Upper lobe of left lung (tissue), 4 donors: ENCODE data around the gene RAB3GAP2.

Experiments used
- EP300 ChIP-seq, 4 donors: sonication (generic); formaldehyde crosslinking; IDR thresholded peaks; one replicate each; pipeline ENCODE4 v1.5.1; 2017; ENCODE audit warnings: antibody characterized with exemption in 4 of 4, control low read depth in 2 of 4
- POLR2A ChIP-seq, 4 donors: fragments of 450-650 bp; IDR thresholded peaks; one replicate each; pipeline ENCODE4 v1.5.1; 2016 to 2017; ENCODE audit warnings: antibody characterized with exemption in 4 of 4, mild to moderate bottlenecking in 2 of 4
- POLR2AphosphoS5 ChIP-seq, 2 donors: sonication (generic); formaldehyde crosslinking; IDR thresholded peaks; one replicate each; pipeline ENCODE4 v1.5.1; 2017; ENCODE audit warnings: antibody characterized with exemption in 2 of 2
- TF ChIP-seq, protein P1 (sequence below), 6 experiments: fragments of 450-650 bp in 4 of 6; fragments of 200-600 bp in 2 of 6; sonication (generic) in 2 of 6; IDR thresholded peaks; one replicate each; pipeline ENCODE4 v1.5.1; 2016 to 2019; ENCODE audit warnings: antibody characterized with exemption in 6 of 6

GRCh38 chr1:220160027-220160426 lies 112.2 kb downstream of the RAB3GAP2 start:
- TF ChIP-seq, protein P1, sequence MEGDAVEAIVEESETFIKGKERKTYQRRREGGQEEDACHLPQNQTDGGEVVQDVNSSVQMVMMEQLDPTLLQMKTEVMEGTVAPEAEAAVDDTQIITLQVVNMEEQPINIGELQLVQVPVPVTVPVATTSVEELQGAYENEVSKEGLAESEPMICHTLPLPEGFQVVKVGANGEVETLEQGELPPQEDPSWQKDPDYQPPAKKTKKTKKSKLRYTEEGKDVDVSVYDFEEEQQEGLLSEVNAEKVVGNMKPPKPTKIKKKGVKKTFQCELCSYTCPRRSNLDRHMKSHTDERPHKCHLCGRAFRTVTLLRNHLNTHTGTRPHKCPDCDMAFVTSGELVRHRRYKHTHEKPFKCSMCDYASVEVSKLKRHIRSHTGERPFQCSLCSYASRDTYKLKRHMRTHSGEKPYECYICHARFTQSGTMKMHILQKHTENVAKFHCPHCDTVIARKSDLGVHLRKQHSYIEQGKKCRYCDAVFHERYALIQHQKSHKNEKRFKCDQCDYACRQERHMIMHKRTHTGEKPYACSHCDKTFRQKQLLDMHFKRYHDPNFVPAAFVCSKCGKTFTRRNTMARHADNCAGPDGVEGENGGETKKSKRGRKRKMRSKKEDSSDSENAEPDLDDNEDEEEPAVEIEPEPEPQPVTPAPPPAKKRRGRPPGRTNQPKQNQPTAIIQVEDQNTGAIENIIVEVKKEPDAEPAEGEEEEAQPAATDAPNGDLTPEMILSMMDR (IDR thresholded peaks at IDR 0.05): no peak
- TF ChIP-seq POLR2A (IDR thresholded peaks at IDR 0.05): no peak
- no peak for TF ChIP-seq EP300 (IDR thresholded peaks at IDR 0.05)
- no peak for TF ChIP-seq POLR2AphosphoS5 (IDR thresholded peaks at IDR 0.05)
